EL (cell line): ENCODE results near the gene TBR1.
A peak's percentile ranks its signal among the peaks of the same experiment; 100 is the strongest.

Experiments
- DNase-seq: peaks from one replicate; pipeline ENCODE4 v3.0.0-alpha.2; 2016

Gene TBR1

GRCh38 chr2:161415987-161416707 lies at the start of gene TBR1:
Gene TBR1, plus strand, starts transcription at chr2:161416297. Its CDS starts 114 bp downstream, at chr2:161416411.
- DNase-seq, result no peak

- no peak for DNase-seq
Observed at GRCh38 chr2:161367675-161368074, 48.4 kb upstream of the TBR1 start.

- DNase-seq, result no peak
Observed at GRCh38 chr2:161369311-161369710, 46.8 kb upstream of the TBR1 start.

GRCh38 chr2:161370981-161371380 lies 45.1 kb upstream of the TBR1 start:
- no peak for DNase-seq

GRCh38 chr2:161371869-161372268 lies 44.2 kb upstream of the TBR1 start:
- no peak for DNase-seq

- DNase-seq, result peak; percentile 55
Observed at GRCh38 chr2:161373942-161374341, 42.2 kb upstream of the TBR1 start.

- no peak for DNase-seq
Observed at GRCh38 chr2:161374446-161374845, 41.7 kb upstream of the TBR1 start.

- DNase-seq, result no peak
Observed at GRCh38 chr2:161379740-161380139, 36.4 kb upstream of the TBR1 start.

GRCh38 chr2:161381546-161381945 lies 34.6 kb upstream of the TBR1 start:
- DNase-seq, result no peak

- no peak for DNase-seq
Observed at GRCh38 chr2:161382747-161383146, 33.4 kb upstream of the TBR1 start.

- DNase-seq, result no peak
Observed at GRCh38 chr2:161384864-161385263, 31.2 kb upstream of the TBR1 start.

GRCh38 chr2:161386228-161386824 lies 29.8 kb upstream of the TBR1 start:
- no peak for DNase-seq

GRCh38 chr2:161388146-161388779 lies 27.8 kb upstream of the TBR1 start:
- DNase-seq, result no peak

GRCh38 chr2:161391737-161392506 lies 24.2 kb upstream of the TBR1 start:
- no peak for DNase-seq

GRCh38 chr2:161400076-161400475 lies 16.0 kb upstream of the TBR1 start:
- DNase-seq, result peak; percentile 47

- DNase-seq, result no peak
Observed at GRCh38 chr2:161402297-161402696, 13.8 kb upstream of the TBR1 start.

- DNase-seq, result no peak
Observed at GRCh38 chr2:161406316-161406715, 9.8 kb upstream of the TBR1 start.

GRCh38 chr2:161407597-161407996 lies 8.5 kb upstream of the TBR1 start:
- DNase-seq, result no peak

GRCh38 chr2:161409308-161409907 lies 6.7 kb upstream of the TBR1 start:
- no peak for DNase-seq

- DNase-seq, result no peak
Observed at GRCh38 chr2:161412346-161412745, 3.8 kb upstream of the TBR1 start.

GRCh38 chr2:161414042-161415033 lies 1.8 kb upstream of the TBR1 start:
- DNase-seq, result peak; percentile 66
